ENCODE results near the gene PSMD11.

- TF ChIP-seq, protein P1, sequence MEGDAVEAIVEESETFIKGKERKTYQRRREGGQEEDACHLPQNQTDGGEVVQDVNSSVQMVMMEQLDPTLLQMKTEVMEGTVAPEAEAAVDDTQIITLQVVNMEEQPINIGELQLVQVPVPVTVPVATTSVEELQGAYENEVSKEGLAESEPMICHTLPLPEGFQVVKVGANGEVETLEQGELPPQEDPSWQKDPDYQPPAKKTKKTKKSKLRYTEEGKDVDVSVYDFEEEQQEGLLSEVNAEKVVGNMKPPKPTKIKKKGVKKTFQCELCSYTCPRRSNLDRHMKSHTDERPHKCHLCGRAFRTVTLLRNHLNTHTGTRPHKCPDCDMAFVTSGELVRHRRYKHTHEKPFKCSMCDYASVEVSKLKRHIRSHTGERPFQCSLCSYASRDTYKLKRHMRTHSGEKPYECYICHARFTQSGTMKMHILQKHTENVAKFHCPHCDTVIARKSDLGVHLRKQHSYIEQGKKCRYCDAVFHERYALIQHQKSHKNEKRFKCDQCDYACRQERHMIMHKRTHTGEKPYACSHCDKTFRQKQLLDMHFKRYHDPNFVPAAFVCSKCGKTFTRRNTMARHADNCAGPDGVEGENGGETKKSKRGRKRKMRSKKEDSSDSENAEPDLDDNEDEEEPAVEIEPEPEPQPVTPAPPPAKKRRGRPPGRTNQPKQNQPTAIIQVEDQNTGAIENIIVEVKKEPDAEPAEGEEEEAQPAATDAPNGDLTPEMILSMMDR (IDR thresholded peaks at IDR 0.05; ENCODE audit: low read length) = no peak
- no peak for TF ChIP-seq EZH2 (IDR thresholded peaks at IDR 0.05; ENCODE audit: borderline replicate concordance, low read length)
Measured at GRCh38 chr17:32482568-32483320, 38.4 kb downstream of the PSMD11 start.

Data from OCI-LY1 (cell line).